HG03439 (cell line): Measurements from ENCODE around the gene TRPV6.
A peak's percentile ranks its signal among the peaks of the same experiment; 100 is the strongest.

Source experiments
- ATAC-seq: cut with Tn5 transposase; IDR thresholded peaks from one replicate; pipeline ENCODE4 v1.9.1; 2021; ENCODE audit warnings: mild to moderate bottlenecking, moderate library complexity; ENCODE audit not compliant: unreplicated experiment

Gene TRPV6

DNA sequence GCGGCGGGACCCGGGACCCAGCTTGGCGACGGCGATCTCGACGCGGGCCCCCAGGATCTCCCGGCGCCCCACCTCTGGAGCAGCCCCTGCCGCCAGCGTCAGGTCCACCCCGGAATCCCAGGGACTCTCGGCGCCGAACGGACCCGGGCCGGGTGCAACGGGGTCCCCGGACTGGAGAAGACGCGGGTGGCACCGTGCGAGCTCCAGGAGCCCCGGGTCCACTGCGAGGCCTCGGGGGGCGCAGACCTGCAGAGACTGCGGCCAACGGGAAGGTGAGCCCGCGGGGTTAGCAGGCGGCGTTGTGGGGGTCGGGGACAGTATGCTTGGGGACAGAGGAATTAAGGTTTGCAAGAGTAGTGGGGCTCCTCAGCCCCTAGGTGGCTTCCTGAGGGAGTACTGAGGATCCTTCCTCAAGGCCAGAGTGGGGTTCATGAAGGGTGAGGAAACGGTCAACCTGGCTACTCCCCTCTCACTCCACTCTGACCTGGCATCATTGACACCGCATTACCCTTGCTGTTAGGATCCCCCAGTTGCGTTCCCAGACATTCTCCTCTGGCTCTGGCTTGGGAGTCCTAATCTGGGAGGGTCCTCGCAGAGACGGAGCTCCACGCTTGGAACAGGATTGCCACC lies 30.3 kb downstream of the TRPV6 start:
- peak; percentile 1 for ATAC-seq

DNA sequence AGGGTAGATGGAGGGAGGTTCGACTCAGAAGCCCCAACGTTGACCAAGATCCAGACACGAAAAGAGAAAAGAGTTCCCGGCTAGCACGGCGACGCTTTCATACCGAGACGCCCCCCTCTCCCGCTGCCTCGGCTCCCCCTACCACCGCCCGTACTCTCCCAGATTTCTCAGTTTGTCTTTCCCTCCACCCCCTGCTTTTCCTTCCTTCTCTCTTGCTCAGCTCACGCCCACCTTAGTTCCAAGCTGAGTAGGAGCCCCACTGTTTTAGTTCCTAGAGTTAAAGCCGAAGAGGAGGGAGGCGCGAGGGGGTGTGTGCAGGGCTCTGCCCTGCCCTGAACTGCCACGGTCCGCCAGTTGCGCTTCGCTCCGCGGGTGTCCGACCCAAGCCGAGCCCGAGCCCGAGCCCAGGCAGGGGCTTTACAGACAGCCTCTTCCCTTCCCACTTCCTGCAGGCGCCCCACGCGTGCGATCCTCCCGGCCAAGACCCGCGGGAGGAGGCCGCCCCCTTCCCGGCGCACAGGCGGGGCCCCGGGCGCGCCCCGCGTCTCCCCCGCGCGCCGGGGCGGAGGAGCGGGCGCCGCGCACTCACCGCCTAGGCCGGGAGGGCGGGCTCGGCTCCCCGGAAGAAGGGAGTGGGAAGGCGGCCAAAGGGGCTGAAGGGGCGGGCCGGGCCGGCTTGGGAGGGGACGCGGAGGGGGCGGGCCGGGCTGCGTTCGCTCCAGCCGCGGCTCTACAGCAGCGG lies 31.0 kb downstream of the TRPV6 start, which contains the start of gene EPHB6:
EPHB6 (plus strand) TSS at position 705 of the 742 bp plus-strand sequence. CDS start 8,152 bp downstream, outside the sequence.
- peak; percentile 57 for ATAC-seq

- peak; percentile 87 for ATAC-seq
Measured at GRCh38 chr7:142853739-142854371, 31.7 kb downstream of the TRPV6 start.

DNA sequence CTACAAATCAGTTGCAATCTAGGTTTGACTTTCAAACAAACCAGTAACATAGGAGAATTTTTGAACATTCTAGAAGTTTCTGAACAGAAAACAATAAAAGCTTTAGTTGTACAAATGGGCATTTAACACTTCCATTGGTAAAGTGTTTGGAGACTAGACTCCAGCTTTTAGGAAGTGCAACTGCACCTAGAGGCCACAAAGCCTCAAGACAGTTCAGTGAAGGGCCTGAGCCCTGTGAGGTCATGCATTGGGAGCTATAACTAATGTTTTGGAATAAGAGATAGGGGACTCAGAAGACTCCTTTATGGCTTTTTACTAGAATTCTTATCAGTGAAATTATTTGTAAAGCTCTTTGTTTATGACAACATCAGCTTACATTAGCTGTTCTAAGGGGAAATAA lies 33.6 kb downstream of the TRPV6 start:
- no peak for ATAC-seq

DNA sequence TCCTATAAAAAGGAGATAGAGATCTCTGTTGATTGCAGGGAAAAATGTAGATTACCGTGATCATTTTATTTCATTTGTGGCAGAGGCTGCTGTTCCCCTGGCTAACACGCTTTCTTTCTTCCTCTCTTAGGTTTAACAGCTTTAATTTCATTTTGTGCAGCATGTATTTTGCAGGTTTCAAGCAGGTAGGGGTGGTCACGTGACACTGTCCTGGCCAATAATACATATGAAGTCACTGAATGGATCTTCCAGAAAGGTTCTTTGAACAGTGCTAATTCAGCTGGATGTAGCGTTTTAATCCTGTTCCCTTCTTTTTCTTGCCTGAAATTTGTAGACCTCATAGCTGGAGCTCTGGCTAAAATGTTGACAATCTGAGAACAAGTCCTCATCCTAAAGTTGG lies 34.3 kb downstream of the TRPV6 start:
- no peak for ATAC-seq

GRCh38 chr7:142847353-142847752 lies 38.2 kb downstream of the TRPV6 start:
- ATAC-seq: no peak

DNA sequence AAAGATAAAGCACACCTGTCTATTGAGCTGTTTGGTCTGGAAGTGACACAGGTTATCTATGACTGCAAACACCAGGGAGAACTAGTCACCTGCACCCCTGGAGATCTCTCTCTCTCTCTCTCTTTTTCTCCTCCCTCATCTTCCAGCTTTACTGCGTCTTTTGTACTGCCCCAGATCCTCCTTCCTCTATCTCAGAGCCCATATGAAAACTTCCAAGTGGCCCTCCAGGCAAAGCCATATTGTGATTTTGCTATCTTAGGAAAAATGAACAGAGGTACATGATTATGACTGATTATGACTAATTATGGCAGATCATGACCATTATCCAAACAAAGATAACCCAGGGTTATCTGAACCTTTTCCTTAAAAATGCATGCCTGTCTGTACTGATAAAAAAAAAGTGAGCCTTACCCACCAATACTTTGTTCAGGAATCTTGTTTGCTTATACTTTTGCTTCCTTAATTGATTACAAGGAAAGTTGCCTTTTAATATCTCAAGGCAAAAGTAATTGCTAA lies 43.2 kb downstream of the TRPV6 start:
- no peak for ATAC-seq

GRCh38 chr7:142838461-142839213 lies 46.9 kb downstream of the TRPV6 start:
- ATAC-seq: no peak

DNA sequence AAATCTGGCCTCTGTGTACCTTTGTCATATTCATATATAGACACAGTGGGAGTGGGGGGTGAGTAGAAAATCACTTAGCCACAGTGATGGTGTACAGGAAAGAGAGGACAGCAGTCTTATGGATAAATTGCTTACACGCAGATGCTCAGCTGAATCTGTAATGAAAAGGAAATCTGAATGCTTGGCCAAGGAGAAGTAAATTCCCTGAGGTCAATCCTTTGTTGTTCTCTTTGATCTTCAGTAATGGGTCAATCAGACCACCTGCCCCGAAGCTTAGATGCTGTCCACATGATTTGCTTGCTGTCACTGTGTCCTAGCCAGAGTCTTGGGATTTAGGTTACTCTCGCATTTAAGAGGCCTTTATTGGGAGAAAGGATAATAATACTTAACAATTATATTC lies 49.1 kb downstream of the TRPV6 start:
- ATAC-seq: no peak

GRCh38 chr7:142835487-142835886 lies 50.1 kb downstream of the TRPV6 start:
- no peak for ATAC-seq

DNA sequence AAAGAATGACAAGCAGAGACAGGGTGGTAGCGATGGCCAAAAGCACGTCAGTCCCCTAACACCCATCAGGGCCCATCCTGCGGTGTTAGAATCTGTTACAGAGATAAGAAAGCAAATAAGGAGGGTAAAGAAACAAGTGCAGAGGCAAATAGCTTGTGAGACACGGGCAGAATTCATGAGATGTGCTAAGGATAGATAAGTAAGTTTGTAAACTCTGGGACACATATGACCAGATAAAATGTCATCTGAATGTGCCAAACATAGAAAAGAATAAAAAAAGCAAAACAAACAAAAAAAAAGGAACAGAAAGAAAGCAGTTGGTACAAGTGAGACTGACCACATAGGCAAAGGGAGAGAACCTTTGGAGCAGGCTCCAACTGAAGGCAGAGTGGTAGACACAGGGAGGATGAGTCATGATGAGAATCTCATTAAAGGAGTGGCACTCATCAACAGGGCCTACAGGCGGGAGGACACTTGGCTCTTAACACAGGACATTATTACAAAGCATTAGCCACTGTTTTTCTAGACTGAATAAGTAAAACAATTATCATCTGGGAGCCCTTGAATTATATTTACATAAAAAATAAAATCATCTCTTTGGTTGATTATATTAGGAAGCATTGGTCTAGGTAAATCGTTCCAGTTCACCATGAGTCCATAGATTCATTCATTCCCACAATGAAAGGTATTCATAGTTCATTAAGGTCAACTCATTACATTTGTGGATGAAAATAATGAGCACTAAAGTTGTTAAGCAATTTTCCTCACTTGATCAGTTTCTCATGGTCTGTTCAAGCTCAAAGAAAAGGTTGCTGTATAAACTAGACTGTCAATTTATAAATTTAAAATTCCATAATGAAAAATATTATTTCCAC lies 52.1 kb downstream of the TRPV6 start:
- peak; percentile 73 for ATAC-seq

DNA sequence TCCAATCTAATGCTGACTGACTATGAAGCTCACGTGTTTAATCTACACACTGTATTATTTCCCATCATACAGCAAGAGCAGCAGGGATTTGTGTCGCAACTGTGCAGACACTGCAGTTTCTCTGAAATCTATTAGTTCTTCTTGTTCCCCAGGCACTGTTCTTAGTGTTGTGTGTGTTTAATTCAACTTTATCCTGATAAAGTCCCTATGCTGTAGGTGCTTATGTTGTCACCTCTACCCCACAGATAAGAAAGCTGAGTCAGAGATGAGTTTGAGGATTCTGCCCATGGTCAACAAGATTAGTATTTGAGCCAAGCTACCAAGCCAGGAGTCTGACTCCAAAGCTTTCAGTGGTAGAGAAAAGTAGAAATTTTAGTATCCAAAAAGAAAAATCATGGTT lies 53.1 kb downstream of the TRPV6 start:
- no peak for ATAC-seq

GRCh38 chr7:142827951-142828500 lies 57.5 kb downstream of the TRPV6 start:
- ATAC-seq: no peak

DNA sequence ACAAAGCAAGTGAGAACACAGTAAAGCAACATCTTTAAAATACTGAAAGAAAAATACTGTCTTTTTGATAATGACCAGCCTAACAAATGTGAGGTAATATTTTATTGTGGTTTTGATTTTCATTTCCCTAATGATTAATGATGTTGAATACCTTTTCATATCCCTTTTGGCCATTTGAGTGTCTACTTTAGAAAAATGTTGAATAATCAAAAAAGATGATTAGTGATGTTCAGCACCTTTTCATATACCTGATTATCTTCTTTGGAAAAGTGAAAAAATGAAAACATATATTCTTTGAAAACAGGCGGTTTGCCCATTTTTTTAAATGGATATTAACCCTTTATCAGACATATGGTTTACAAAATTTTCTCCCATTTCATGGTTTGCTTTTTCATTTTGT lies 62.8 kb downstream of the TRPV6 start:
- no peak for ATAC-seq
